Adrenal gland (tissue), 12 donors: ENCODE data around the gene CDH4. TPM values are rescaled to one million over a fixed set of nuclear protein-coding genes. Genes with fewer than 3 reads are reported as not detected.

Experiments
- DNase-seq, 7 donors: peaks; one replicate each; pipeline ENCODE4 v3.0.0-alpha.2; 2019 to 2020
- H3K27ac ChIP-seq, 5 donors: fragments of 200-600 bp; sonication (generic) in 4 of 5; 1 replicate in 3 of 5; 2 replicates in 2 of 5; pipeline versions ENCODE4 v1.5.1 to v1.8.0; 2016 to 2020; ENCODE audit warnings: mild to moderate bottlenecking in 1 of 5
- H3K27me3 ChIP-seq: fragments of 200-600 bp; 2 replicates; pipeline ENCODE4 v1.8.0; 2021
- H3K36me3 ChIP-seq, 2 donors: fragments of 200-600 bp; replicated peaks in 1 of 2; 1 replicate in 1 of 2; 2 replicates in 1 of 2; pipeline versions ENCODE4 v1.5.1 to v1.8.0; 2018 to 2022
- H3K4me1 ChIP-seq, 2 donors: fragments of 200-600 bp; replicated peaks in 1 of 2; 1 replicate in 1 of 2; 2 replicates in 1 of 2; pipeline versions ENCODE4 v1.5.1 to v1.8.0; 2018 to 2021
- H3K4me3 ChIP-seq, 4 donors: fragments of 200-600 bp; sonication (generic) in 3 of 4; one replicate each; pipeline ENCODE4 v1.5.1; 2016 to 2018
- H3K9me3 ChIP-seq, 3 donors: fragments of 200-600 bp; sonication (generic) in 1 of 3; replicated peaks in 1 of 3; 1 replicate in 2 of 3; 2 replicates in 1 of 3; pipeline versions ENCODE4 v1.5.1 to v1.8.0; 2016 to 2021
- CTCF ChIP-seq, 6 experiments: fragments of 450-650 bp in 4 of 6; fragments of 200-600 bp in 2 of 6; sonication (generic) in 1 of 6; IDR thresholded peaks; 1 replicate in 5 of 6; 2 replicates in 1 of 6; pipeline versions ENCODE4 v1.5.1 to v1.8.0; 2016 to 2021; ENCODE audit warnings: antibody characterized with exemption in 6 of 6, mild to moderate bottlenecking in 2 of 6, moderate library complexity in 1 of 6
- POLR2A ChIP-seq, 2 donors: fragments of 450-650 bp; IDR thresholded peaks; one replicate each; pipeline ENCODE4 v1.6.1; 2017; ENCODE audit warnings: antibody characterized with exemption in 2 of 2, mild to moderate bottlenecking in 2 of 2, moderate library complexity in 1 of 2
- WGBS, 4 donors: extraction: QIAGEN DNeasy Blood & Tissue Kit in 2 of 4; methylation state at CpG; one replicate each; pipeline versions ENCODE4 v1.1.5 to v1.1.7; 2013 to 2017; 5-methylcytosine and 5-hydroxymethylcytosine counted together
- intact Hi-C, 2 donors: fragments of 100-400 bp; cut with DNase I; formaldehyde crosslinking; loops; one replicate each; pipeline versions ENCODE4 v1.14.1 to v1.15.0; 2022 to 2023
- polyA plus RNA-seq, 3 donors: library from polyadenylated mRNA; stranded (reverse); fragments of 200-250 nt in 2 of 3; fragments of 350-450 nt in 1 of 3; fragmentation: Illumina TruSeq in 1 of 3; extraction: RNeasy Lipid Tissue Mini Kit (QIAGEN cat#74804) in 1 of 3; gene quantifications; one replicate each; pipeline ENCODE4 v1.2.3, GENCODE V29; 2013 to 2014
- total RNA-seq, 9 donors: library from RNA; depleted of rRNA in 4 of 9; stranded (reverse); fragments of >200 nt in 4 of 9; fragments of 120-200 nt in 1 of 9; fragmentation: NEBNext Ultra II Directional in 1 of 9; extraction: Animal tissue kit (Norgen Biotek cat#: 25700) in 1 of 9; gene quantifications; one replicate each; pipeline versions ENCODE4 v1.1.0 to v1.2.4, GENCODE V29; 2013 to 2023
- donor health status: healthy with polysubstance abuse.
- donor health status: Bipolar disorder and iron deficiency.
- donor health status: DM: yes; HTN: yes; CAD: no.
- donor health status: DM: no; HTN: no; CAD: no.
- donor health status: DM: no; HTN: no; CAD: no.
- donor health status: DM: yes; HTN: yes; CAD: no.

CDH4 gene
- total and polyA plus RNA-seq, 12 donors: 0.08 to 0.53 (median 0.20) TPM; not detected in 3

- WGBS, 4 donors: 48 to 57% (median 48%) methylated on average over 2 to 10 of the region's 10 CpGs
- TF ChIP-seq CTCF (IDR thresholded peaks at IDR 0.05) (no peak), POLR2A (IDR thresholded peaks at IDR 0.05) (no peak)
Measured at GRCh38 chr20:61584851-61585250, 332.8 kb downstream of the CDH4 start.

GRCh38 chr20:61585764-61586163, 333.7 kb downstream of the CDH4 start:
- Histone ChIP-seq H3K9me3 (no peaks in the 10 kb centered on the region), H3K4me3 (no peak overlapping the region), H3K36me3 (no peaks in the 10 kb centered on the region), H3K27ac (no peak overlapping the region), H3K27me3 (no peaks in the 10 kb centered on the region), H3K4me1 (no peaks in the 10 kb centered on the region)
- intact Hi-C loops: no loop called here
- TF ChIP-seq POLR2A (IDR thresholded peaks at IDR 0.05): no peak
- no peak for TF ChIP-seq CTCF (IDR thresholded peaks at IDR 0.05)
- DNase-seq: no peak
- 85 to 91% (median 89%) methylated on average over 2 of the region's 2 CpGs for WGBS, 4 donors

More at GRCh38 chr20:61584851-61585250, 332.8 kb downstream of the CDH4 start:
- Histone ChIP-seq H3K4me3 (no peak overlapping the region), H3K4me1 (no peaks in the 10 kb centered on the region), H3K27ac (no peak overlapping the region), H3K9me3 (no peaks in the 10 kb centered on the region), H3K36me3 (no peaks in the 10 kb centered on the region), H3K27me3 (peaks cover 2% of the 10 kb centered on the region)
- intact Hi-C loops: no loop called here
- DNase-seq: no peak

- no peak overlapping the region for H3K4me3 ChIP-seq
- no peaks in the 10 kb centered on the region for H3K4me1 ChIP-seq
- no peak overlapping the region for H3K27ac ChIP-seq
- no peaks in the 10 kb centered on the region for H3K36me3 ChIP-seq
- intact Hi-C loops: no loop called here
- DNase-seq: no peak
- no peak for TF ChIP-seq POLR2A (IDR thresholded peaks at IDR 0.05)
- no peak for TF ChIP-seq CTCF (IDR thresholded peaks at IDR 0.05)
- 64 to 88% (median 76%) methylated on average over 6 to 7 of the region's 7 CpGs for WGBS, 4 donors
- H3K27me3 ChIP-seq: no peaks in the 10 kb centered on the region
- no peaks in the 10 kb centered on the region for H3K9me3 ChIP-seq
Measured at GRCh38 chr20:61587036-61587435, 335.0 kb downstream of the CDH4 start.

- Histone ChIP-seq H3K27me3 (no peaks in the 10 kb centered on the region), H3K4me1 (no peaks in the 10 kb centered on the region), H3K27ac (no peak overlapping the region), H3K4me3 (no peak overlapping the region), H3K9me3 (no peaks in the 10 kb centered on the region), H3K36me3 (no peaks in the 10 kb centered on the region)
- WGBS, 4 donors: 75 to 80% (median 77%) methylated on average over 16 of the region's 16 CpGs
- no peak for TF ChIP-seq CTCF (IDR thresholded peaks at IDR 0.05)
- no peak for TF ChIP-seq POLR2A (IDR thresholded peaks at IDR 0.05)
- intact Hi-C loops: no loop called here
- no peak for DNase-seq
Measured at GRCh38 chr20:61587681-61588289, 335.7 kb downstream of the CDH4 start.
